Measurements from ENCODE around the gene MICAL2.

DNA sequence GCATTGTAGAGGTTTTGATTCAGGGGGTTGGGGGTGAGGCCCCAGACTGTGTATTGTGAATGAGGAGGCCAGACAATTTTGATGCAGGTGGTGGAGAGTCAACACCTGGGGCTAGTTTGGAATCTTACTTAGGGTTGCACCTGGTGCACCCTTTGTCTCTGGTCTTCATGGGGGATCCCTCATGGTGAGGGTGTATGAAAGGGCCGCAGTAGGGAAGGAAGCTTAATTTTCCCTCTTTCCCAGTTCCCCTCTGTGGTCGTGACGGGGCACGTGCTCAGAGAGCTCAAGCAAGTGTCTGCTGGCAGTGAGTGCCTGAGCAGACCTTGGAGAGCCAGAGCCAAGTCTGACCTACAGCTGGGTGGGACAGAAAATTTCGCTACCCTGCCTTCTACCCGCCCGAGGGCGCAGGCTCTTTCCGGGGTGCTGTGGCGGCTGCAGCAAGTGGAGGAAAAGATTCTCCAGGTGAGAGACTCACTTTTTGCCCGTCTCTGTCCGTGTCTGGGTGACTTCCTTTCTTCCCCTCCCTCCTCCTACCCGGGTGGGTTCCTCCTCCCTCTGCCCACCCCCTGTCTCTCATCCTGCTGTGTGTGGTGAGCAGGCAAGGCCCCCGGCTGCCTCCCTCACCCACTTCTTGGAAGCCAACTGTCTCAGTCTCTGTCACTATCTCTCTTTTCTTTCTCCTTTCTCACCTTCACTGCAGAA lies 131.7 kb downstream of the MICAL2 start:
- no peak for TF ChIP-seq POLR2AphosphoS5 (IDR thresholded peaks at IDR 0.05; ENCODE audit: borderline replicate concordance, low read depth, low read length)
- no peak for TF ChIP-seq EZH2 (IDR thresholded peaks at IDR 0.05)
- TF ChIP-seq FOXP2 (optimal IDR thresholded peaks at IDR 0.05; ENCODE audit: control extremely low read depth, extremely low read length, insufficient read depth): no peak
